Nephron (organoid): ENCODE data around the gene BGLAP.
A peak's percentile ranks its signal among the peaks of the same experiment; 100 is the strongest.

Experiments
- H3K27ac Mint-ChIP-seq, 3 experiments: 2 replicates each; pipeline ENCODE4 v1.8.0; 2020; ENCODE audit warnings: mixed read lengths in 3 of 3, mild to moderate bottlenecking in 2 of 3, moderate library complexity in 1 of 3
- H3K27me3 Mint-ChIP-seq: 2 replicates; pipeline ENCODE4 v1.8.0; 2021; ENCODE audit warnings: low read depth, mild to moderate bottlenecking, moderate library complexity, mixed read lengths
- H3K36me3 Mint-ChIP-seq: 2 replicates; pipeline ENCODE4 v1.8.0; 2020; ENCODE audit warnings: low read depth, mixed read lengths
- H3K4me1 Mint-ChIP-seq: 2 replicates; pipeline ENCODE4 v1.8.0; 2020; ENCODE audit warnings: mixed read lengths
- H3K4me3 Mint-ChIP-seq, 3 experiments: 2 replicates each; pipeline ENCODE4 v1.8.0; 2020; ENCODE audit warnings: mild to moderate bottlenecking in 3 of 3, mixed read lengths in 3 of 3, moderate library complexity in 2 of 3
- H3K9me3 Mint-ChIP-seq: 2 replicates; pipeline ENCODE4 v1.8.0; 2020; ENCODE audit warnings: mixed read lengths
- CTCF ChIP-seq, 3 experiments: fragments of 200-600 bp; sonication (generic); IDR thresholded peaks; one replicate each; pipeline ENCODE4 v1.5.0; 2021; ENCODE audit warnings: antibody characterized with exemption in 3 of 3; ENCODE audit not compliant: unreplicated experiment in 3 of 3

Gene BGLAP

GRCh38 chr1:156246781-156247459 lies 4.9 kb downstream of the BGLAP start:
- no peak for TF ChIP-seq CTCF (IDR thresholded peaks at IDR 0.05; ENCODE audit: unreplicated experiment in 3 of 3)
- Mint-ChIP-seq H3K9me3 (no peaks in the 10 kb centered on the region), H3K27ac (no peak overlapping the region), H3K4me1 (no peaks in the 10 kb centered on the region), H3K4me3 (no peak overlapping the region), H3K36me3 (peaks cover 6% of the 10 kb centered on the region), H3K27me3 (no peaks in the 10 kb centered on the region)

DNA sequence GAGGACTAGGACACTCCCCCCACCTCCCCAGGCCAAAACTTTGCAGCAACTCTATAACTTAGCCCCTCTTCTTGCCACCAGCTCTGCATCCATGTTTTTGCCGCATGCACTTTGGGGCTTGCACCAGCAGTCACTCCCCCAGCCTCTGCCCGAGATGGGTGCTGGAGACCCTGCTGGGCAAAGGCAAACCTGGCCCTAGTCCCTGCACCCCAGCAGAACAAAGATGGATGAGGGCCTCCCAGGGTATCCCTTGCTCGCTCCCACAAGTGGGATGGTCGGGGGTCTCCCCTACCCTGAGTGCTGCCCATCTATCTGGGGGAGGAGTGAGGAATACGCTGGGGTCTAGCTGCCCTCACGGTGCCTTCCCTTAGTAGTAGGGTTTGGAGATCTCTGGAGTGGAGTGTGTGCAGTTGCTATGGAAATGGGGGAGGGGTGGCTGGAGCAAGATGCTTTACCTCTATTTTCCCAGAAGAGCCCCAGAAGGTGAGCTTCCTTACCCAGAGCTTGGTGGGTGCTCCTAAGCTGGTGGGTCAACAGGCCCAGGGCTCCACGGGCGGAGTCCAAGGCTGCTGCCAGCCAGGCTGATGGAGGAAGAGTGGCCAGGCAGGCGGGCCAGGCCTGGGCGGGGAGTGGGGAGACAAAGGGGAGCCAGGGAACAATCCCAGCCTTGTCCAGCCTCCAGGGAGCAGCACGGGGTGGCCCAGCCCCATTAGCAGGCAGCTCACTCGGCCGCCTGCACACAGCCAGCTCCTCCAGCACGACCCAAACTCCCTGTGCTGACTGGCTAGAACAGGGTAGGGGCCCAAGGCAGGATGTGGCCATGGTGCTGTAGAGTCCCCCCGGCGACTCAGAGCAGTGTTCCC lies 5.7 kb downstream of the BGLAP start, which contains the start of gene PAQR6:
PAQR6 (minus strand) TSS at position 597 of the 863 bp plus-strand sequence. CDS start 1,325 bp downstream, outside the sequence.
- Mint-ChIP-seq H3K4me1 (no peaks in the 10 kb centered on the region), H3K4me3 (no peak within 1 kb of the TSS), H3K27ac (peak within 1 kb of the TSS in 1 of 3 experiments; percentile 35), H3K9me3 (no peaks in the 10 kb centered on the region), H3K36me3 (peaks cover 12% of the 10 kb centered on the region), H3K27me3 (no peaks in the 10 kb centered on the region)
- TF ChIP-seq CTCF (IDR thresholded peaks at IDR 0.05; ENCODE audit: unreplicated experiment in 3 of 3), result no peak

- H3K27ac Mint-ChIP-seq, result no peak overlapping the region
- H3K27me3 Mint-ChIP-seq, result no peaks in the 10 kb centered on the region
- TF ChIP-seq CTCF (IDR thresholded peaks at IDR 0.05; ENCODE audit: unreplicated experiment in 3 of 3), result no peak
- peaks cover 19% of the 10 kb centered on the region for H3K36me3 Mint-ChIP-seq
- H3K4me1 Mint-ChIP-seq, result no peaks in the 10 kb centered on the region
- H3K9me3 Mint-ChIP-seq, result no peaks in the 10 kb centered on the region
- H3K4me3 Mint-ChIP-seq, result no peak overlapping the region
Observed at GRCh38 chr1:156248323-156248683, 6.3 kb downstream of the BGLAP start.

GRCh38 chr1:156249593-156249992 lies 7.6 kb downstream of the BGLAP start:
- TF ChIP-seq CTCF (IDR thresholded peaks at IDR 0.05; ENCODE audit: unreplicated experiment in 3 of 3), result no peak
- Mint-ChIP-seq H3K27me3 (no peaks in the 10 kb centered on the region), H3K36me3 (peaks cover 28% of the 10 kb centered on the region), H3K27ac (peak overlapping the region in 1 of 3 experiments; percentile 44), H3K4me3 (no peak overlapping the region), H3K4me1 (no peaks in the 10 kb centered on the region), H3K9me3 (no peaks in the 10 kb centered on the region)

DNA sequence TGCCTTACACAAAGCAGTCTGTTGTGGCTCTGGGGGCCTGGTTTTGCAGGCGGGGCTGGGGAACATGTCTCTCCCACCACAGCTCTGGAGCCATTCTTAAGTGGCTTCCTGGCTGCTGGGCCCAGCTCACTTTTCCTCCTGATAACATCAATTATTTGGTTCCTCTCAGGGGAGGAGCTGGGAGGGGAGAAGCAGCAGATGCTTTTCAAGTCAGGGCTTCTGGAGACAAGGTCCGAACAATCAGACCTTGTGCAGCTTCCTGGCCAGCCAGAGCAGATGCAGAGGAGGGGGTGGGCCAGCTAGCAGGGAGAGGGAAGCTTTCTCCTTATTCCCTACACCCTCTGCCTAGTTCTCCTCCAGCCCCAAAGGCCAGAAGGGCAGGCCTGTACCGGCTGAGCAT lies 9.5 kb downstream of the BGLAP start:
- TF ChIP-seq CTCF (IDR thresholded peaks at IDR 0.05; ENCODE audit: unreplicated experiment in 3 of 3), result no peak
- H3K4me3 Mint-ChIP-seq, result no peak overlapping the region
- no peaks in the 10 kb centered on the region for H3K4me1 Mint-ChIP-seq
- no peaks in the 10 kb centered on the region for H3K9me3 Mint-ChIP-seq
- no peaks in the 10 kb centered on the region for H3K27me3 Mint-ChIP-seq
- H3K36me3 Mint-ChIP-seq, result peaks cover 38% of the 10 kb centered on the region
- no peak overlapping the region for H3K27ac Mint-ChIP-seq
